HEK293 (cell line): ENCODE data around the gene PRLR.

ENCODE experiments used
- GLI4 ChIP-seq: fragments of 450-650 bp; formaldehyde crosslinking; IDR thresholded peaks from 2 replicates; pipeline ENCODE4 v1.5.1; 2016; ENCODE audit warnings: missing biosample characterization, missing genetic modification characterization
- KLF7 ChIP-seq: fragments of 450-650 bp; formaldehyde crosslinking; IDR thresholded peaks from 2 replicates; pipeline ENCODE4 v1.5.1; 2016; ENCODE audit warnings: missing biosample characterization, missing genetic modification characterization, borderline replicate concordance
- SCRT1 ChIP-seq: fragments of 450-650 bp; formaldehyde crosslinking; IDR thresholded peaks from 2 replicates; pipeline ENCODE4 v1.5.1; 2016; ENCODE audit warnings: missing biosample characterization, missing genetic modification characterization, borderline replicate concordance
- ZBTB11 ChIP-seq: fragments of 450-650 bp; formaldehyde crosslinking; conservative IDR thresholded peaks from 2 replicates; pipeline ENCODE4 v1.5.1; 2016; ENCODE audit warnings: low read depth, missing biosample characterization, missing genetic modification characterization
- ZNF311 ChIP-seq: fragments of 450-650 bp; formaldehyde crosslinking; IDR thresholded peaks from 2 replicates; pipeline ENCODE4 v1.5.1; 2017; ENCODE audit warnings: missing biosample characterization, missing genetic modification characterization, borderline replicate concordance
- ZNF350 ChIP-seq: fragments of 450-650 bp; formaldehyde crosslinking; IDR thresholded peaks from 2 replicates; pipeline ENCODE4 v1.5.0; 2017; ENCODE audit warnings: missing biosample characterization, mild to moderate bottlenecking, missing genetic modification characterization
- ZNF521 ChIP-seq: fragments of 450-650 bp; formaldehyde crosslinking; IDR thresholded peaks from 2 replicates; pipeline ENCODE4 v1.5.1; 2017; ENCODE audit warnings: missing biosample characterization, mild to moderate bottlenecking, missing genetic modification characterization
- ZNF549 ChIP-seq: fragments of 450-650 bp; IDR thresholded peaks from 2 replicates; pipeline ENCODE4 v1.5.1; 2018; ENCODE audit warnings: missing biosample characterization, missing genetic modification characterization, mild to moderate bottlenecking, inconsistent platforms, moderate library complexity
- ZNF555 ChIP-seq: fragments of 450-650 bp; formaldehyde crosslinking; conservative IDR thresholded peaks from 2 replicates; pipeline ENCODE4 v1.5.1; 2017; ENCODE audit warnings: missing biosample characterization, mild to moderate bottlenecking, missing genetic modification characterization, inconsistent platforms
- ZSCAN30 ChIP-seq: fragments of 450-650 bp; IDR thresholded peaks from 2 replicates; pipeline ENCODE4 v1.5.1; 2018; ENCODE audit warnings: missing biosample characterization, mild to moderate bottlenecking, missing genetic modification characterization, moderate library complexity
- TF ChIP-seq, protein P1 (sequence below): fragments of 450-650 bp; formaldehyde crosslinking; IDR thresholded peaks from 2 replicates; pipeline ENCODE4 v1.5.1; 2016; ENCODE audit warnings: missing biosample characterization, missing genetic modification characterization, low read depth
- TF ChIP-seq, protein P2 (sequence below): fragments of 450-650 bp; formaldehyde crosslinking; IDR thresholded peaks from 2 replicates; pipeline ENCODE4 v1.5.1; 2016; ENCODE audit warnings: missing biosample characterization, missing genetic modification characterization

DNA sequence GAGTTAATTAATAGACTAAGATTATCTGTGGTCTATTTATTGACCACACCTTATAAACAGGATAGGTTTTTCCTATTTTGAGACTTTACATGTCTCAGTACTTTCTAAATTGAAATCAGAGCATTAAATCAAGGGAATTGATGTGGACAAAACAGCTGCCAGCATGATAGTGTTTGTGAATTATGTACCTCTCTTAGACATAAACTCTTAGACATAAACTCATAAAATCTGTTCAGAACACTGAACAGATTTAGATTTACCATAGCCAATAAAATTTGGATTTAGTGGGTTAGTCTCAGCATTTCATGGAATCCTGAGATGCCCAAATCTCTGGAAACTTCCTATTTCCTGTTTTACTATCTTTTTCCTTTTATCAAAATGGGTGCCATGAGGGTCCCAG is 171.0 kb downstream of the PRLR start:
- TF ChIP-seq, protein P1, sequence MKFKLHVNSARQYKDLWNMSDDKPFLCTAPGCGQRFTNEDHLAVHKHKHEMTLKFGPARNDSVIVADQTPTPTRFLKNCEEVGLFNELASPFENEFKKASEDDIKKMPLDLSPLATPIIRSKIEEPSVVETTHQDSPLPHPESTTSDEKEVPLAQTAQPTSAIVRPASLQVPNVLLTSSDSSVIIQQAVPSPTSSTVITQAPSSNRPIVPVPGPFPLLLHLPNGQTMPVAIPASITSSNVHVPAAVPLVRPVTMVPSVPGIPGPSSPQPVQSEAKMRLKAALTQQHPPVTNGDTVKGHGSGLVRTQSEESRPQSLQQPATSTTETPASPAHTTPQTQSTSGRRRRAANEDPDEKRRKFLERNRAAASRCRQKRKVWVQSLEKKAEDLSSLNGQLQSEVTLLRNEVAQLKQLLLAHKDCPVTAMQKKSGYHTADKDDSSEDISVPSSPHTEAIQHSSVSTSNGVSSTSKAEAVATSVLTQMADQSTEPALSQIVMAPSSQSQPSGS, result no peak
- no peak for TF ChIP-seq ZSCAN30 (tag by site-specific recombination)
- TF ChIP-seq ZNF555 (tag by site-specific recombination), result no peak
- no peak for TF ChIP-seq KLF7 (tag by site-specific recombination)
- TF ChIP-seq ZNF350 (tag by site-specific recombination), result no peak
- TF ChIP-seq, protein P2, sequence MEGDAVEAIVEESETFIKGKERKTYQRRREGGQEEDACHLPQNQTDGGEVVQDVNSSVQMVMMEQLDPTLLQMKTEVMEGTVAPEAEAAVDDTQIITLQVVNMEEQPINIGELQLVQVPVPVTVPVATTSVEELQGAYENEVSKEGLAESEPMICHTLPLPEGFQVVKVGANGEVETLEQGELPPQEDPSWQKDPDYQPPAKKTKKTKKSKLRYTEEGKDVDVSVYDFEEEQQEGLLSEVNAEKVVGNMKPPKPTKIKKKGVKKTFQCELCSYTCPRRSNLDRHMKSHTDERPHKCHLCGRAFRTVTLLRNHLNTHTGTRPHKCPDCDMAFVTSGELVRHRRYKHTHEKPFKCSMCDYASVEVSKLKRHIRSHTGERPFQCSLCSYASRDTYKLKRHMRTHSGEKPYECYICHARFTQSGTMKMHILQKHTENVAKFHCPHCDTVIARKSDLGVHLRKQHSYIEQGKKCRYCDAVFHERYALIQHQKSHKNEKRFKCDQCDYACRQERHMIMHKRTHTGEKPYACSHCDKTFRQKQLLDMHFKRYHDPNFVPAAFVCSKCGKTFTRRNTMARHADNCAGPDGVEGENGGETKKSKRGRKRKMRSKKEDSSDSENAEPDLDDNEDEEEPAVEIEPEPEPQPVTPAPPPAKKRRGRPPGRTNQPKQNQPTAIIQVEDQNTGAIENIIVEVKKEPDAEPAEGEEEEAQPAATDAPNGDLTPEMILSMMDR (tag by site-specific recombination), result no peak
- TF ChIP-seq ZBTB11 (tag by site-specific recombination), result no peak
- no peak for TF ChIP-seq ZNF521 (tag by site-specific recombination)
- no peak for TF ChIP-seq SCRT1
- no peak for TF ChIP-seq GLI4
- no peak for TF ChIP-seq ZNF311 (tag by site-specific recombination)
- no peak for TF ChIP-seq ZNF549
